Astrocyte of the spinal cord (primary cell): Measurements from ENCODE around the gene GAP43.

Experiments used
- DNase-seq: peaks from one replicate; pipeline ENCODE4 v3.0.0; 2011; ENCODE audit warnings: low read depth, low spot score
- H3K4me3 ChIP-seq: 2 replicates; pipeline ENCODE4 v1.5.1; 2011; ENCODE audit warnings: low read depth, mild to moderate bottlenecking, low read length, moderate library complexity
- CTCF ChIP-seq: IDR thresholded peaks from 2 replicates; pipeline ENCODE4 v1.5.1; 2012; ENCODE audit warnings: low read depth, mild to moderate bottlenecking, low read length, inconsistent platforms
- in situ Hi-C: cut with HindIII; loops from 2 replicates; pipeline ENCODE4 v1.10.0; 2017; ENCODE audit warnings: low sequenced_read_pairs

GAP43 gene

GRCh38 chr3:115648559-115648958 lies 25.2 kb downstream of the GAP43 start:
- DNase-seq = no peak
- no peak overlapping the region for H3K4me3 ChIP-seq
- in situ Hi-C loops = no loop called here
- no peak for TF ChIP-seq CTCF

GRCh38 chr3:115651087-115651486 lies 27.8 kb downstream of the GAP43 start:
- in situ Hi-C loops = no loop called here
- H3K4me3 ChIP-seq = no peak overlapping the region
- DNase-seq = no peak
- no peak for TF ChIP-seq CTCF

GRCh38 chr3:115651599-115651998 lies 28.3 kb downstream of the GAP43 start:
- TF ChIP-seq CTCF = no peak
- no peak for DNase-seq
- in situ Hi-C loops = no loop called here
- H3K4me3 ChIP-seq = no peak overlapping the region

GRCh38 chr3:115652738-115653137 lies 29.4 kb downstream of the GAP43 start:
- in situ Hi-C loops = no loop called here
- TF ChIP-seq CTCF = no peak
- no peak for DNase-seq
- no peak overlapping the region for H3K4me3 ChIP-seq

GRCh38 chr3:115655761-115656282 lies 32.5 kb downstream of the GAP43 start:
- no peak for TF ChIP-seq CTCF
- H3K4me3 ChIP-seq = no peak overlapping the region
- in situ Hi-C loops = no loop called here
- no peak for DNase-seq

- no peak for DNase-seq
- no peak overlapping the region for H3K4me3 ChIP-seq
- TF ChIP-seq CTCF = no peak
- in situ Hi-C loops = no loop called here
These were observed 33.9 kb downstream of the GAP43 start for GRCh38 chr3:115657168-115657567.

- no peak for DNase-seq
- in situ Hi-C loops = no loop called here
- peak overlapping the region; percentile 47 for H3K4me3 ChIP-seq
- no peak for TF ChIP-seq CTCF
These were observed 34.7 kb downstream of the GAP43 start for GRCh38 chr3:115658032-115658336.
